ENCODE results near the gene CFAP65.

DNA sequence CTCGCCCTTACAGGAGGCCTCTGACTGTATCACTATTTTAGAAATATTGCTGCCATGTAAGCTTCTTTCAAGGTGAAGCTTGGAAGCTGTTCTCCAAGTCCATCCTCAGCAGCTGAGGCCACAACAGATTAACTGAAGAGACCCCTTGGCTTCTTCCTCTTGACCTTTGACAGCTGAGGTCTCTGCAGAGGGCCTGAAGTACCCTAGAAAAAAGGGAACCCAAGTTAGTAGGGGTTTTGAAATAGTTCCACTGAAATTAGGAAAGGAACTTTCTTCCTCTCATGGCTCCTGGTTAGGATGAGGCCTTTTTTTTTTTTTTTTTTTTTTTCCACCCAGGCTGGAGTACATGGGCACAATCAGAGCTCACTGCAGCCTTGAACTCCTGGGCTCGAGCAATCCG lies 34.9 kb upstream of the CFAP65 start:
- TF ChIP-seq CTCF (IDR thresholded peaks at IDR 0.05): no peak
- no peak for TF ChIP-seq POLR2A (IDR thresholded peaks at IDR 0.05)
- TF ChIP-seq POLR2AphosphoS5 (IDR thresholded peaks at IDR 0.05): no peak
